ENCODE data around the gene BABAM1. TPM values are rescaled to one million over a fixed set of nuclear protein-coding genes. Genes with fewer than 3 reads are reported as not detected.

BABAM1 gene
- total RNA-seq, result 82.0 TPM
- long read RNA-seq, transcript BABAM1-208 (9 exons, 1,470 nt), result major isoform, 49 of 86 reads
- long read RNA-seq, transcript BABAM1-201 (9 exons, 1,472 nt), result minor isoform, 15 of 86 reads
- long read RNA-seq, transcript BABAM1-213 (9 exons, 1,366 nt), result minor isoform, 5 of 86 reads
- long read RNA-seq, partial matches to known transcripts, result 2 of 86 reads
- long read RNA-seq, other reads (novel, unspliced or antisense), result 12 of 86 reads

GRCh38 chr19:17266975-17267788 is at the start of gene BABAM1:
Gene BABAM1 (plus strand): TSS chr19:17267443. CDS start chr19:17268807, 1,364 bp downstream.
- DNase-seq (peak; percentile 91), ATAC-seq (peak; percentile 97)
- intact Hi-C loops (cut with micrococcal nuclease), result no loop called here

- DNase-seq (no peak), ATAC-seq (no peak)
- intact Hi-C loops (cut with micrococcal nuclease), result no loop called here
These were observed 48.0 kb upstream of the BABAM1 start for GRCh38 chr19:17219286-17219685.

GRCh38 chr19:17220207-17220758 is 47.0 kb upstream of the BABAM1 start:
- peak; percentile 48 for DNase-seq
- intact Hi-C loops (cut with micrococcal nuclease), result no loop called here
- ATAC-seq, result peak; percentile 6

- no peak for DNase-seq
- no peak for ATAC-seq
- intact Hi-C loops (cut with micrococcal nuclease), result no loop called here
These were observed 42.2 kb upstream of the BABAM1 start for GRCh38 chr19:17225053-17225452.

- peak; percentile 96 for ATAC-seq
- DNase-seq, result peak; percentile 100
- intact Hi-C loops (cut with micrococcal nuclease), result no loop called here
These were observed 41.0 kb upstream of the BABAM1 start, which contains the start of gene OCEL1 for GRCh38 chr19:17226002-17226933. Gene OCEL1 (plus strand): TSS chr19:17226226. CDS start chr19:17226248, 22 bp downstream.

GRCh38 chr19:17227798-17228367 is 39.4 kb upstream of the BABAM1 start:
- ATAC-seq, result no peak

GRCh38 chr19:17229890-17230289 is 37.4 kb upstream of the BABAM1 start:
- DNase-seq (peak; percentile 30), ATAC-seq (no peak)
- intact Hi-C loops (cut with micrococcal nuclease), result no loop called here

More at GRCh38 chr19:17227798-17228367, 39.4 kb upstream of the BABAM1 start:
- intact Hi-C loops (cut with micrococcal nuclease), result no loop called here
- peak; percentile 33 for DNase-seq

GRCh38 chr19:17232258-17232657 is 35.0 kb upstream of the BABAM1 start:
- ATAC-seq, result no peak
- no peak for DNase-seq
- intact Hi-C loops (cut with micrococcal nuclease), result no loop called here

GRCh38 chr19:17234911-17235299 is 32.3 kb upstream of the BABAM1 start:
- ATAC-seq (peak; percentile 73), DNase-seq (peak; percentile 70)
- intact Hi-C loops (cut with micrococcal nuclease), result no loop called here

GRCh38 chr19:17235300-17235970 is 31.8 kb upstream of the BABAM1 start:
- intact Hi-C loops (cut with micrococcal nuclease), result no loop called here
- ATAC-seq, result peak; percentile 90
- DNase-seq, result peak; percentile 88

GRCh38 chr19:17235971-17236777 is 31.1 kb upstream of the BABAM1 start:
- ATAC-seq (peak; percentile 30), DNase-seq (no peak)
- intact Hi-C loops (cut with micrococcal nuclease), result no loop called here

- DNase-seq (no peak), ATAC-seq (no peak)
- intact Hi-C loops (cut with micrococcal nuclease), result no loop called here
These were observed 30.3 kb upstream of the BABAM1 start for GRCh38 chr19:17236811-17237543.

GRCh38 chr19:17237747-17238706 is 29.2 kb upstream of the BABAM1 start:
- intact Hi-C loops (cut with micrococcal nuclease), result no loop called here
- ATAC-seq, result no peak

GRCh38 chr19:17240062-17240752 is 27.0 kb upstream of the BABAM1 start:
- DNase-seq, result no peak
- ATAC-seq, result no peak
- intact Hi-C loops (cut with micrococcal nuclease), result no loop called here

More at GRCh38 chr19:17237747-17238706, 29.2 kb upstream of the BABAM1 start:
- DNase-seq, result no peak

- intact Hi-C loops (cut with micrococcal nuclease), result no loop called here
- no peak for DNase-seq
These were observed 26.3 kb upstream of the BABAM1 start for GRCh38 chr19:17240826-17241399.

More at GRCh38 chr19:17240826-17241399, 26.3 kb upstream of the BABAM1 start:
- ATAC-seq, result no peak
